Mammary epithelial cell (primary cell): ENCODE results near the gene UBE2V1.

Experiments
- CTCF ChIP-seq, 2 donors: IDR thresholded peaks in 1 of 2; conservative IDR thresholded peaks in 1 of 2; 2 replicates each; pipeline ENCODE4 v1.5.1; 2011 to 2012; ENCODE audit warnings: inconsistent platforms in 2 of 2, low read length in 2 of 2, mild to moderate bottlenecking in 2 of 2, control low read depth in 1 of 2, low read depth in 1 of 2; ENCODE audit not compliant: insufficient read depth in 1 of 2; ENCODE audit errors: extremely low read depth in 1 of 2
- EZH2 ChIP-seq: IDR thresholded peaks from 2 replicates; pipeline ENCODE4 v1.6.1; 2012; ENCODE audit warnings: low read length, inconsistent platforms, borderline replicate concordance

DNA sequence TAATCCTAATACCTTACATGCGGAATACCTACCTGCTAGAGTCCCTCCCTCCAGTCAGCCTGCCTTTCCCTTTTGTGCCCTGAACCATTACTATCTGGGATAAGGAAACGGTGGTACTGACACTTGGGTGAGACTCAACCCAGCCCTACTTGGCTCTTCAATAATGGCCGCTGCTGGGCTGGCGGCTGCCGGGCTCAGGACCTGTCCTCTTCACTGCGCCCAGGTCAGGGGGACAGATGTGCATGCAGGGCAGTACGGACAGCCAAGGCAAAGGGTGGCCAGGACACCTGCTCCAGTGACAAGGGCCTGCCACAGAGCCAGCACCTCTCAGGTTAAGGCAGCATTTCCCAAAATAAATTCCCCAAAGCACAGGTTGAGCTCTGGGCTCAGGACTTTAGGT, 29.9 kb downstream of the UBE2V1 start:
- TF ChIP-seq CTCF (conservative IDR thresholded peaks at IDR 0.05 in 1 of 2, IDR thresholded peaks at IDR 0.05 in 1 of 2; ENCODE audit: extremely low read depth in 1 of 2, insufficient read depth in 1 of 2, low read depth in 1 of 2, low read length in 2 of 2), result no peak
- TF ChIP-seq EZH2, result no peak
